GM18909 (cell line): Measurements from ENCODE around the gene PRRC2B.
"Not testable (repeated sequence)": the region's sequence is repeated elsewhere in the genome, so short reads cannot be mapped to it uniquely, and the experiment has no call there.

Experiments used
- ATAC-seq: cut with Tn5 transposase; IDR thresholded peaks from one replicate; pipeline ENCODE4 v1.9.1; 2021; ENCODE audit warnings: mild to moderate bottlenecking; ENCODE audit not compliant: unreplicated experiment, poor library complexity

PRRC2B gene

DNA sequence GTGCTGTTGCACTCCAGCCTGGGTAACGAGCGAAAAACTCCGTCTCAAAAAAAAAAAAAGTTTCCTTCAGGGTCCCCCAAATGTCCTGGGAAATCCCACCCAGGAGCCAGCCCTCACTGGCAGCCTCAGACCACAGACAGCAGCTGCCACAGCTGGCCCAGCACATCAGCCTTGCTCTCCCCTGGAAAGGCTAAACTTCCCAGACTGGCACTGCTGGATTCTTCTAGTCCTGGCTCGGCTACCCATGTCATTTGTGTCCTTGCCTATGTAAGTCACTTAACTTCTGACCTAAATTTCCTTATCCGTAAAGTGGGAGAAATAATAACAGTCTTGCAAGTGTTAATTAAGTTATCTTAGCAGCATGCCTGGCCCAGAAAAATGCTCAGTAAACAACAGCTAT is 8.6 kb upstream of the PRRC2B start:
- no peak for ATAC-seq

DNA sequence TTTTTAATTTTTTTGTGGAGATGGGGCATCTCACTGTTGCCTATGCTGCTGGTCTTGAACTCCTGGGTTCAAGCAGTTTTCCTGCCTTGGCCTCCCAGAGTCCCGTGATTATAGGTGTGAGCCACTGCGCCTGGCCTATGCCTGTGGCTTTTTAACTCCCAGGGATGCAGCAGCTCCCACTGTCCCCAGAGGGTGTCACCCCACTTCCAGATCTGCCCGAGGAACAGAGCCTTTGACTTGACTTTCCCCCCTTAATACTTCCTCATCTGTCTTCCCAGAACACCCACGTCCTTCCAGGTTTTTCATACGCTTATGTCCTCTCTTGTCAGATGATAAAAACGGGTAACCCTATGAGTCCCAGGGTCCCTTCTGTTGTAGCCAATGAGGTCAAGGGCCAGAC is 7.6 kb upstream of the PRRC2B start:
- ATAC-seq = no peak

DNA sequence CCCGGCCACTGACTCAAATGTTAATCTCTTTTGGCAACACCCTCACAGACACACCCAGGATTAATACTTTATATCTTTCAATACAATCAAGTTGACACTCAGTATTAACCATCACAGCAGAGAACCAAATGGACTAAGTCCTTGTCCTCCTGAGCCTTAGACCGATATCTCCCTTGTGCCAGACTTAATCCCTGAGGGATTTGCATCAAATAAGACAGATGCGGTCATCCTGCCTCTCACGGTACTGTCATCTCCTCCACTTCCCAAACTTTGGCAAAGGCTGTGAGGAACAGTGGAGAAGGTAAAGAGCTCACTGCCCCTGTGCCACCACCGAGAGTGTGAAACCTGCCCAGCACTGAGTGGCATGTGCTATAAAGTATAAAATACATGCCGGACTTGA is 6.5 kb upstream of the PRRC2B start:
- ATAC-seq = no peak

DNA sequence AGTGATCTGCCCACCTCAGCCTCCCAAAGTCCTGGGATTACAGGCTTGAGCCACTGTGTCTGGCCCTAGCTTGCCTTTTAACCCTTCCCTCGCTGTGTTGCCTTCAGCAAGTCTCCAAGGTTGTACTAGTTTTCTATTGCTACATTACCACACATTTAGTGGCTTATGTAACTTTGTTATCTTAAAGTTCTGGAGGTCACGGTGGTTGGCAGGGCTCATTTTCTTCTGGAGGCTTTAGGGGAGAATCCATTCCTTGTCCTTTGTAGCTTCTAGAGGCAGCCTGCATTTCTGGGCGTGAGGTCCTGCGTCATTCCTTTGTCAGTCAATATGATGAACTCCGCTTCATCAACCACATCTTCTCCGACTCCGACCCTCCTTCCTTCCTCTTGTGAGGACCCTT is 2.9 kb upstream of the PRRC2B start:
- no peak for ATAC-seq

DNA sequence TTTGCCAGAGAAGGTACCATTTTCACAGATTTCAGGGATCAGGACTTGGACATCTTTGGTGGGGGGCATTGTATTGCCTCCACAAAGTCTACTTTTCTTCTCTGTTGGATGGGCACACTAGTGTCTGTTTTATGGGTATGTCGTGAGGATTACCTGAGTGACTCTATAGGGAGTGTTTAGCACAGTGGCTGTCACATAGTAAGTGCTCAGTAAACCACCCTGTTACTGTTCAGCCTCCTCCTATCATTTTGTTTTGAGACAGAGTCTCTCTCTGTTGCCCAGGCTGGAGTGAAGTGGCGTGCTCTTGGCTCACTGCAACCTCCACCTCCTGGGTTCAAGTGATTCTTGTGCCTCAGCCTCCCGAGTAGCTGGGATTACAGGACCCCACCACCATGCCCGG is 2.4 kb upstream of the PRRC2B start:
- ATAC-seq = no peak

- peak; percentile 34 for ATAC-seq
Measured at GRCh38 chr9:131394464-131395156, 724 bp downstream of the PRRC2B start.

GRCh38 chr9:131395157-131396098 is 1.5 kb downstream of the PRRC2B start:
- no peak for ATAC-seq

DNA sequence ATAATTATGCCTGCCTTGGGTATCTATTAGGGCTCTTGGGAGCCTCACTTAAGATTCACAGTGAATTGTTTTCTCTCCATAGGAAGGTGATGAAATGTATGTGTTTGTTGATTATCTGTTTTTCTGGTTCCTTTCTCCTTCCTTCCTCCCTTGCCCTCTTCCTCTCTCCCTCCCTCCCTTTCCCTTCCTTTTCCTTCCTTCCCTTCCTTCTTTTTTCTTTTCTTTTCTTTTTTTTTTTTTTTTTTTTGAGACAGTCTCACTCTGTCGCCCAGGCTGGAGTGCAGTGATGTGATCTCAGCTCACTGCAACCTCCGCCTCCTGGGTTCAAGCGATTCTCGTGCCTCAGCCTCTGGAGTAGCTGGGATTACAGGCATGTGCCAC is 2.2 kb downstream of the PRRC2B start:
- ATAC-seq = not testable (repeated sequence)

- ATAC-seq = no peak
Measured at GRCh38 chr9:131396626-131397025, 2.7 kb downstream of the PRRC2B start.

- no peak for ATAC-seq
Measured at GRCh38 chr9:131397100-131397790, 3.4 kb downstream of the PRRC2B start.

DNA sequence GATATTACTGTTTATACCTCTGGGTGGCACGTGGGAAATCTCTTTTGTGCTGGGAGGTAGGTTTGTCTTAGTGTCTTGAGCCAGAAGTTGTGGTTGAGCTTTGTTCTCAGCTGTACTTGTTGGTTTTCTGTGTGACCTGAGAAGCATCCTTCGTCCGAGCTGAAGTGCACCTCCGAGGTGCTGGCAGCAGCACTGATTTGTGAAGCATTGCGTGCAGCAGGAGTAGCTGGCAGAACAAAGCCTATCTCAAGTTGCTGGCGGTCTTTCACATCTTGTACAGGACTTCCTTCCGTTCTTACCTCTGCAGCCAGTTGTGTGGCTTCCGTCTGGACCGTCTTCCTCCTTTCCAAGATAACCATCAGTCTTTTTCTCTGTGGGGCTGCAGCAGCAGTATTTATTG is 4.3 kb downstream of the PRRC2B start:
- no peak for ATAC-seq

DNA sequence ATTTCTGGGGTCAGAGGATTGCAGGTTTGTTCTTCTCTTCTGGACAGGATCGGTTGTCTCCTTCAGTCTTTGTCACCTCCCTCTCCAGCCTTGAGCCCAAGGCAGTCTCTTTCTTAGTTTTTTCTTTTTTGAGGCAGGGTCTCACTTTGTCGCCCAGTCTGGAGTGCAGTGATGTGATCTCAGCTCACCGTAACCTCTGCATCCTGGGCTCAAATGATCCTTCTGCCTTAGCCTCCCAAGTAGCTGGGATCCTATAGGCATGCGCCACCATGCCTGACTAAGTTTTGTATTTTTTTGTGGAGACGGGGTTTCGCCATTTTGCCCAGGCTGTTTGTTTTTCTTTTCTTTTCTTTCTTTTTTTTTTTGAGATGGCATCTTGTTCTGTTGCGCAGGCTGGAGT is 6.1 kb downstream of the PRRC2B start:
- ATAC-seq = no peak

DNA sequence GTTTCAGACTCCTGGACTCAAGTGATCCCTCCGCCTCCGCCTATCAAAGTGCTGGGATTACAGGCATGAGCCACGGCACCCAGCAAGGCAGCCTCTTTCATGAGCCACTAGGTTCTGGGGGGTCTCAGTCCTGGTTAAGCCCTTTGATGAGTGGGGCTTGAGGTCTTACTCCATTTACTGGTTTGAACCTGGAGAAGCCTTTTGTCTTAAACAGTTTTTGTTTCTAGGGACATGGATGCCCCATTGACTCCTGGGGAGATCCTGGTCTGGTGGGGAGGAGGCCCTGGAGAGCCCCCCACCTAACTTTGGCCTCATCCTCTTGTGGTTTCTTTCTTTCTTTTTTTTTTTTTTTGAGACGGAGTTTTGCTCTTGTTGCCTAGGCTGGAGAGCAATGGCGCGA is 6.7 kb downstream of the PRRC2B start:
- no peak for ATAC-seq

DNA sequence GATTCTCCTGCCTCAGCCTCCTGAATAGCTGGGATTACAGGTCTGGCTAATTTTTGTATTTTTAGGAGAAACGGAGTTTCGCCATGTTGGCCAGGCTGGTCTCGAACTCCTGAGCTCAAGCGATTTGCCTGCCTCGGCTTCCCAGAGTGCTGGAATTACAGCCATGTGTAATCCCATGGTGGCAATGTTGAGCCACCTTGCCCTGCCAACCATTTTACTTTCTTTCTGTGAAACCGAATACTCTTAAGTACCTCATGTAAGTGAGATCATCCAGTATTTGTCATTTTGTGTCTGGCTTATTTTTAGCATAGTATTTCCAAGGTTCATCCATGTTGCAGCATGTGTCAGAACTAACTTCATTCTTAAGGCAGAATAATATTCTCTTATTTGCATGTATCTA is 8.2 kb downstream of the PRRC2B start:
- ATAC-seq = no peak

GRCh38 chr9:131402738-131403492 is 9.0 kb downstream of the PRRC2B start:
- no peak for ATAC-seq

- no peak for ATAC-seq
Measured at GRCh38 chr9:131403493-131403773, 9.5 kb downstream of the PRRC2B start.

DNA sequence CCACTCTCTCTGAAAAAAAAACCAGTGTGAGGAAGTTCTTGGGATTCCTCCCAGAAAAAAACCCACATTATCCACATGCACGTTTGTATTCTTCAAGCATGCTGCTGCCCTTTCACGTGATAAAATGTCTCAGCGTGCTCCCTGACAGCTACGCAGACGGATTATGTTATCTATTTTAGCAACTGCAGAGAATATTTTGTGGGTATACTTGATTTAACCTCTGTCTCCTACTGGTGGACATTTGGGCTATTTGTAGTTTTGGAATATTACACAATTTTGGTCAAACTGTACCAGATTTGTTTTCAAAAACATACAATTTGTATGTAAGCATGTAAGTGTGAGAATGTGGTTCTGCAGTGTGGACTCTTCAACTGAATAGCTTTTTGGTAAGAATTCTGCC is 10.7 kb downstream of the PRRC2B start:
- ATAC-seq = no peak

GRCh38 chr9:131404987-131405386 is 11.1 kb downstream of the PRRC2B start:
- no peak for ATAC-seq

- ATAC-seq = no peak
Measured at GRCh38 chr9:131405428-131405827, 11.5 kb downstream of the PRRC2B start.

- no peak for ATAC-seq
Measured at GRCh38 chr9:131405858-131406537, 12.1 kb downstream of the PRRC2B start.
